ENCODE measurements around the gene SLC24A3.

The SLC24A3 gene

GRCh38 chr20:19528286-19529030 lies 316.0 kb downstream of the SLC24A3 start:
- TF ChIP-seq ZNF670 (tag by site-specific recombination; IDR thresholded peaks at IDR 0.05; ENCODE audit: low read depth): no peak
- TF ChIP-seq ZNF48 (tag by site-specific recombination; IDR thresholded peaks at IDR 0.05): no peak
- no peak for TF ChIP-seq ZNF214 (tag by site-specific recombination; IDR thresholded peaks at IDR 0.05; ENCODE audit: borderline replicate concordance)
- TF ChIP-seq, protein P1, sequence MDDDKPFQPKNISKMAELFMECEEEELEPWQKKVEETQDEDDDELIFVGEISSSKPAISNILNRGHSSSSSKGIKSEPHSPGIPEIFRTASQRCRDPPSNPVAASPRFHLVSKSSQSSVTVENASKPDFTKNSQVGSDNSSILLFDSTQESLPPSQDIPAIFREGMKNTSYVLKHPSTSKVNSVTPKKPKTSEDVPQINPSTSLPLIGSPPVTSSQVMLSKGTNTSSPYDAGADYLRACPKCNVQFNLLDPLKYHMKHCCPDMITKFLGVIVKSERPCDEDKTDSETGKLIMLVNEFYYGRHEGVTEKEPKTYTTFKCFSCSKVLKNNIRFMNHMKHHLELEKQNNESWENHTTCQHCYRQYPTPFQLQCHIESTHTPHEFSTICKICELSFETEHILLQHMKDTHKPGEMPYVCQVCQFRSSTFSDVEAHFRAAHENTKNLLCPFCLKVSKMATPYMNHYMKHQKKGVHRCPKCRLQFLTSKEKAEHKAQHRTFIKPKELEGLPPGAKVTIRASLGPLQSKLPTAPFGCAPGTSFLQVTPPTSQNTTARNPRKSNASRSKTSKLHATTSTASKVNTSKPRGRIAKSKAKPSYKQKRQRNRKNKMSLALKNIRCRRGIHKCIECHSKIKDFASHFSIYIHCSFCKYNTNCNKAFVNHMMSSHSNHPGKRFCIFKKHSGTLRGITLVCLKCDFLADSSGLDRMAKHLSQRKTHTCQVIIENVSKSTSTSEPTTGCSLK (tag by site-specific recombination; IDR thresholded peaks at IDR 0.05): no peak
- no peak for TF ChIP-seq ZNF776 (tag by site-specific recombination; IDR thresholded peaks at IDR 0.05; ENCODE audit: borderline replicate concordance)
- no peak for TF ChIP-seq TRIM28 (IDR thresholded peaks at IDR 0.05; ENCODE audit: borderline replicate concordance, low read length)
- no peak for TF ChIP-seq ZNF777 (tag by site-specific recombination; IDR thresholded peaks at IDR 0.05; ENCODE audit: borderline replicate concordance)
- TF ChIP-seq, protein P2, sequence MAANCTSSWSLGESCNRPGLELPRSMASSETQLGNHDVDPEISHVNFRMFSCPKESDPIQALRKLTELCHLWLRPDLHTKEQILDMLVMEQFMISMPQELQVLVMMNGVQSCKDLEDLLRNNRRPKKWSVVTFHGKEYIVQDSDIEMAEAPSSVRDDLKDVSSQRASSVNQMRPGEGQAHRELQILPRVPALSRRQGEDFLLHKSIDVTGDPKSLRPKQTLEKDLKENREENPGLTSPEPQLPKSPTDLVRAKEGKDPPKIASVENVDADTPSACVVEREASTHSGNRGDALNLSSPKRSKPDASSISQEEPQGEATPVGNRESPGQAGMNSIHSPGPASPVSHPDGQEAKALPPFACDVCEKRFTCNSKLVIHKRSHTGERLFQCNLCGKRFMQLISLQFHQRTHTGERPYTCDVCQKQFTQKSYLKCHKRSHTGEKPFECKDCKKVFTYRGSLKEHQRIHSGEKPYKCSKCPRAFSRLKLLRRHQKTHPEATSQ (tag by site-specific recombination; IDR thresholded peaks at IDR 0.05): no peak
- TF ChIP-seq ZNF560 (tag by site-specific recombination; IDR thresholded peaks at IDR 0.05; ENCODE audit: borderline replicate concordance): no peak
- Histone ChIP-seq H3K27ac (ENCODE audit: extremely low read depth, low read depth, low read length) (no peak overlapping the region), H3K4me1 (ENCODE audit: control insufficient read depth, insufficient read depth, low read length) (no peaks in the 10 kb centered on the region), H3K36me3 (ENCODE audit: control insufficient read depth in 2 of 2, insufficient read depth in 1 of 2, low read length in 2 of 2) (no peaks in the 10 kb centered on the region), H3K9me3 (ENCODE audit: control insufficient read depth, insufficient read depth, low read depth, low read length) (no peaks in the 10 kb centered on the region), H3K4me3 (ENCODE audit: low read depth, low read length) (no peak overlapping the region)
- CTCF ChIA-PET: no interaction called here
- POLR2A ChIA-PET: no interaction called here

- no peak overlapping the region for H3K27ac ChIP-seq (ENCODE audit: extremely low read depth, low read depth, low read length)
- H3K4me1 ChIP-seq (ENCODE audit: control insufficient read depth, insufficient read depth, low read length): no peaks in the 10 kb centered on the region
- H3K36me3 ChIP-seq (ENCODE audit: control insufficient read depth in 2 of 2, insufficient read depth in 1 of 2, low read length in 2 of 2): no peaks in the 10 kb centered on the region
- TF ChIP-seq ZNF214 (tag by site-specific recombination; IDR thresholded peaks at IDR 0.05; ENCODE audit: borderline replicate concordance): no peak
- no peak for TF ChIP-seq ZNF449 (tag by site-specific recombination; IDR thresholded peaks at IDR 0.05)
- no peak for TF ChIP-seq ZNF114 (tag by site-specific recombination; IDR thresholded peaks at IDR 0.05)
- no peak for TF ChIP-seq ZNF292 (tag by site-specific recombination; IDR thresholded peaks at IDR 0.05; ENCODE audit: borderline replicate concordance, low read depth)
- TF ChIP-seq, protein P3, sequence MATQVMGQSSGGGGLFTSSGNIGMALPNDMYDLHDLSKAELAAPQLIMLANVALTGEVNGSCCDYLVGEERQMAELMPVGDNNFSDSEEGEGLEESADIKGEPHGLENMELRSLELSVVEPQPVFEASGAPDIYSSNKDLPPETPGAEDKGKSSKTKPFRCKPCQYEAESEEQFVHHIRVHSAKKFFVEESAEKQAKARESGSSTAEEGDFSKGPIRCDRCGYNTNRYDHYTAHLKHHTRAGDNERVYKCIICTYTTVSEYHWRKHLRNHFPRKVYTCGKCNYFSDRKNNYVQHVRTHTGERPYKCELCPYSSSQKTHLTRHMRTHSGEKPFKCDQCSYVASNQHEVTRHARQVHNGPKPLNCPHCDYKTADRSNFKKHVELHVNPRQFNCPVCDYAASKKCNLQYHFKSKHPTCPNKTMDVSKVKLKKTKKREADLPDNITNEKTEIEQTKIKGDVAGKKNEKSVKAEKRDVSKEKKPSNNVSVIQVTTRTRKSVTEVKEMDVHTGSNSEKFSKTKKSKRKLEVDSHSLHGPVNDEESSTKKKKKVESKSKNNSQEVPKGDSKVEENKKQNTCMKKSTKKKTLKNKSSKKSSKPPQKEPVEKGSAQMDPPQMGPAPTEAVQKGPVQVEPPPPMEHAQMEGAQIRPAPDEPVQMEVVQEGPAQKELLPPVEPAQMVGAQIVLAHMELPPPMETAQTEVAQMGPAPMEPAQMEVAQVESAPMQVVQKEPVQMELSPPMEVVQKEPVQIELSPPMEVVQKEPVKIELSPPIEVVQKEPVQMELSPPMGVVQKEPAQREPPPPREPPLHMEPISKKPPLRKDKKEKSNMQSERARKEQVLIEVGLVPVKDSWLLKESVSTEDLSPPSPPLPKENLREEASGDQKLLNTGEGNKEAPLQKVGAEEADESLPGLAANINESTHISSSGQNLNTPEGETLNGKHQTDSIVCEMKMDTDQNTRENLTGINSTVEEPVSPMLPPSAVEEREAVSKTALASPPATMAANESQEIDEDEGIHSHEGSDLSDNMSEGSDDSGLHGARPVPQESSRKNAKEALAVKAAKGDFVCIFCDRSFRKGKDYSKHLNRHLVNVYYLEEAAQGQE (tag by site-specific recombination; IDR thresholded peaks at IDR 0.05): no peak
- TF ChIP-seq ZNF747 (tag by site-specific recombination; IDR thresholded peaks at IDR 0.05): no peak
- no peak for TF ChIP-seq ZBTB1 (tag by site-specific recombination; IDR thresholded peaks at IDR 0.05)
- TF ChIP-seq, protein P4, sequence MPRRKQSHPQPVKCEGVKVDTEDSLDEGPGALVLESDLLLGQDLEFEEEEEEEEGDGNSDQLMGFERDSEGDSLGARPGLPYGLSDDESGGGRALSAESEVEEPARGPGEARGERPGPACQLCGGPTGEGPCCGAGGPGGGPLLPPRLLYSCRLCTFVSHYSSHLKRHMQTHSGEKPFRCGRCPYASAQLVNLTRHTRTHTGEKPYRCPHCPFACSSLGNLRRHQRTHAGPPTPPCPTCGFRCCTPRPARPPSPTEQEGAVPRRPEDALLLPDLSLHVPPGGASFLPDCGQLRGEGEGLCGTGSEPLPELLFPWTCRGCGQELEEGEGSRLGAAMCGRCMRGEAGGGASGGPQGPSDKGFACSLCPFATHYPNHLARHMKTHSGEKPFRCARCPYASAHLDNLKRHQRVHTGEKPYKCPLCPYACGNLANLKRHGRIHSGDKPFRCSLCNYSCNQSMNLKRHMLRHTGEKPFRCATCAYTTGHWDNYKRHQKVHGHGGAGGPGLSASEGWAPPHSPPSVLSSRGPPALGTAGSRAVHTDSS (tag by site-specific recombination; IDR thresholded peaks at IDR 0.05): no peak
- ChIA-PET CTCF (interaction anchor here (0.7 kb wide), 1 partner anchor 11 kb away, joined by 3 read pairs; no protein-coding TSS in a partner anchor), POLR2A (no interaction called here)
- no peaks in the 10 kb centered on the region for H3K9me3 ChIP-seq (ENCODE audit: control insufficient read depth, insufficient read depth, low read depth, low read length)
- no peak overlapping the region for H3K4me3 ChIP-seq (ENCODE audit: low read depth, low read length)
These were observed 317.6 kb downstream of the SLC24A3 start for GRCh38 chr20:19530006-19530405.
